AG04450 (cell line): Measurements from ENCODE around the gene FTHL17. TPM values are rescaled to one million over a fixed set of nuclear protein-coding genes. Genes with fewer than 3 reads are reported as not detected.

Experiments used
- CTCF ChIA-PET: fragments of 300-600, 350-600 bp; formaldehyde crosslinking; extraction: SDS; loops from one replicate; lab custom pipeline; 2022; ENCODE audit warnings: antibody characterized with exemption, inconsistent platforms; lab: Charles Lee
- POLR2A ChIA-PET: fragments of 350-600 bp; formaldehyde crosslinking; extraction: SDS; loops from one replicate; lab custom pipeline; 2021; ENCODE audit warnings: antibody characterized with exemption, inconsistent platforms; lab: Yijun Ruan, JAX
- DNase-seq: peaks from one replicate; pipeline ENCODE4 v3.0.0-alpha.2; 2011; ENCODE audit warnings: low read depth, low spot score
- H3K27ac ChIP-seq: one replicate; pipeline ENCODE4 v1.5.1; 2012; ENCODE audit warnings: low read depth, low read length, control low read depth
- H3K27me3 ChIP-seq: one replicate; pipeline ENCODE4 v1.6.0; 2012; ENCODE audit warnings: low read length; ENCODE audit not compliant: control insufficient read depth, insufficient read depth
- H3K4me3 ChIP-seq: 2 replicates; pipeline ENCODE4 v1.5.1; 2011; ENCODE audit warnings: mild to moderate bottlenecking, low read depth, low read length, control low read depth
- H3K9me3 ChIP-seq: 2 replicates; pipeline ENCODE4 v1.5.1; 2012; ENCODE audit warnings: low read length; ENCODE audit not compliant: control insufficient read depth, insufficient read depth
- CTCF ChIP-seq: IDR thresholded peaks from 2 replicates; pipeline ENCODE4 v1.5.1; 2011; ENCODE audit warnings: low read depth, low read length, control low read depth, inconsistent platforms
- polyA minus RNA-seq: library from RNA; depleted of rRNA, polyadenylated mRNA; stranded (reverse); fragments of >200 nt; gene quantifications from 2 replicates; pipeline ENCODE4 v1.2.3, GENCODE V29; 2011; rRNA and poly(A)+ RNA removed
- polyA plus RNA-seq: library from polyadenylated mRNA; depleted of rRNA; stranded (reverse); fragments of >200 nt; gene quantifications from 2 replicates; pipeline ENCODE4 v1.2.3, GENCODE V29; 2011; rRNA removed

Gene FTHL17
- polyA plus RNA-seq (not detected in 2 replicates), polyA minus RNA-seq (not detected in 2 replicates)

DNA sequence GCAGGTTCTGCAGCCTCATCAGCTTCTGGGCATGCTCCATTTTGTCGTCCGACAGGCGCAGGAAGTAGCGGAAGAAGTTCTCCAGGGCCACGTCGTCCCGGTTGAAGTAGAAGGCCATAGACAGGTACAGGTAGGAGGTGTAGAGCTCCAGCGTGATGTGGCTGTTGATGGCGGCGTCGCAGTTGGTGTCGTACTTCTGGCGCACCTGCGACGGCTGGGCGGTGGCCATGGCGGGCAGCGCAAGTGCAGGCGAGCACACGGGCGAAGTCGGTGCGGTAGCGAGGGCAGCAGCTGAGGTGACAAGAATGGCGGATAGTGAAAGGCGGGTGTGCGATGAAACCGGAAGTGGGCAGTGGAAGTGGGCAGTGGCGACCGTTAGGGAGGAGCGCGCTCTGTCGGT is at the start of gene FTHL17:
Gene FTHL17 (minus strand): TSS at position 317 of the 400 bp plus-strand sequence. CDS start 88 bp downstream, at position 229.
- Histone ChIP-seq H3K4me3 (no peak within 1 kb of the TSS), H3K27me3 (no peaks in the 10 kb centered on the region), H3K9me3 (peaks cover 7% of the 10 kb centered on the region), H3K27ac (no peak within 1 kb of the TSS)
- no peak for DNase-seq
- TF ChIP-seq CTCF: no peak
- ChIA-PET CTCF (no interaction called here), POLR2A (no interaction called here)

DNA sequence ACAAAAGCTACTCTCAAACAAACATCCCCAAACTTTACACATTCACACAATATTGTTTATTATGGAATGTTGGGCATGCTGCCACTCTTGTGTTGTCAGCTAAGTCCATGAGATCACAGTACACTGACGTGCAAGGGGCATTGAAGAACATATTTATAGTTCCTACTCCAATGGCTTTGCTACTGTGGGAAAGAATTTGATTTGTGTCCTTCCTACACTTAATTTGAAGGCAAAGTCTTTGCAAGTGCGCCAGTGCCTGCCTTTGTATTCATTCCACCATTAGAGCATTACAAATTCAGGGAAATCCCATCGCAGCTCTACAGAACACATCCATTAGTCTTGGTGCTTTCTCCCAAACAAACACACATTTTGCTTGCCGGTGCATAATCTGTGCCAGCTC is 45.4 kb upstream of the FTHL17 start:
- Histone ChIP-seq H3K27me3 (no peaks in the 10 kb centered on the region), H3K9me3 (no peaks in the 10 kb centered on the region), H3K27ac (no peak overlapping the region), H3K4me3 (no peak overlapping the region)
- ChIA-PET POLR2A (no interaction called here), CTCF (no interaction called here)
- no peak for TF ChIP-seq CTCF
- no peak for DNase-seq

- H3K27me3 ChIP-seq: no peaks in the 10 kb centered on the region
- H3K27ac ChIP-seq: no peak overlapping the region
- no peak overlapping the region for H3K4me3 ChIP-seq
- ChIA-PET CTCF (no interaction called here), POLR2A (no interaction called here)
- TF ChIP-seq CTCF: no peak
- no peak for DNase-seq
- H3K9me3 ChIP-seq: no peaks in the 10 kb centered on the region
Observed at GRCh38 chrX:31115398-31115797, 43.6 kb upstream of the FTHL17 start.

DNA sequence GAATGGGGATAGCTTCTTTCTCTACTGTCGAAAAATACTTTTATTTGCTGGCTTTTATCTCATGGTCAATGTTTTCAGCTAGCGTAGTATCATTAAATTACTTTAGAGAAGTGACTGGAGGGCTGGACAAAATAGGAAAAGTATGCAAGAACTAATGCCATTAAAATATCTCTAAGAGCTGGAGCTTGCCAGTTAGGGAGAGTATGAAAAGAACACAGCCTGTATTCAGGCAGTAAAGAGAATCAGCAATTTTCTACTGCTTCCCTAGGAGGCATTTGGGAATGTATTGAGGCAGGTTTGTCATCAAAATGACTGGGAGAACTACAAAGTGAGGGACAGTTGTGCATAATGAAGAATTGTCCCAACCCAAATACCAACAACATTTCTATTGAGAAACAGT is 43.0 kb upstream of the FTHL17 start:
- POLR2A ChIA-PET: no interaction called here

More for the DNA sequence above, 43.0 kb upstream of the FTHL17 start:
- DNase-seq: no peak
- H3K4me3 ChIP-seq: no peak overlapping the region
- H3K9me3 ChIP-seq: no peaks in the 10 kb centered on the region
- TF ChIP-seq CTCF: no peak
- CTCF ChIA-PET: no interaction called here
- H3K27ac ChIP-seq: no peak overlapping the region
- no peaks in the 10 kb centered on the region for H3K27me3 ChIP-seq
